Endometrial microvascular endothelial cells (primary cell): ENCODE measurements around the gene OR1D5. TPM values are rescaled to one million over a fixed set of nuclear protein-coding genes. Genes with fewer than 3 reads are reported as not detected.
"Not testable (repeated sequence)": the region's sequence is repeated elsewhere in the genome, so short reads cannot be mapped to it uniquely, and the experiment has no call there.

Experiments used
- in situ Hi-C: cut with HindIII; loops from 2 replicates; pipeline ENCODE4 v1.10.0; 2017; ENCODE audit warnings: low sequenced_read_pairs, low pct_unique_long_range_greater_than_20kb; ENCODE audit errors: inconsistent ontology term
- total RNA-seq: library from RNA; depleted of rRNA; stranded (reverse); fragments of >200 nt; gene quantifications from one replicate; pipeline ENCODE4 v1.2.3, GENCODE V29; 2015; ENCODE audit errors: inconsistent ontology term

Gene OR1D5
- total RNA-seq = not detected

GRCh38 chr17:3063507-3063906 lies at the start of gene OR1D5:
OR1D5 (minus strand) TSS chr17:3063607; CDS start chr17:3063607, 0 bp downstream.
- in situ Hi-C loops = not testable (repeated sequence)

GRCh38 chr17:3104322-3104721 lies 40.9 kb upstream of the OR1D5 start, which contains the start of gene OR1D2:
OR1D2 (minus strand) TSS chr17:3104422; CDS start chr17:3092996, 11,426 bp downstream.
- in situ Hi-C loops = no loop called here

GRCh38 chr17:3073850-3074249 lies 10.4 kb upstream of the OR1D5 start:
- in situ Hi-C loops = not testable (repeated sequence)

GRCh38 chr17:3065192-3065591 lies 1.8 kb upstream of the OR1D5 start:
- in situ Hi-C loops = not testable (repeated sequence)

- in situ Hi-C loops = not testable (repeated sequence)
Observed at GRCh38 chr17:3062824-3063377, 506 bp downstream of the OR1D5 start.

GRCh38 chr17:3054868-3055267 lies 8.5 kb downstream of the OR1D5 start:
- in situ Hi-C loops = not testable (repeated sequence)

- in situ Hi-C loops = no loop called here
Observed at GRCh38 chr17:3049705-3050295, 13.6 kb downstream of the OR1D5 start.

- in situ Hi-C loops = no loop called here
Observed at GRCh38 chr17:3048727-3049471, 14.5 kb downstream of the OR1D5 start.

GRCh38 chr17:3046753-3047152 lies 16.7 kb downstream of the OR1D5 start:
- in situ Hi-C loops = no loop called here

- in situ Hi-C loops = no loop called here
Observed at GRCh38 chr17:3043737-3044365, 19.6 kb downstream of the OR1D5 start.

GRCh38 chr17:3040882-3041281 lies 22.5 kb downstream of the OR1D5 start:
- in situ Hi-C loops = no loop called here

GRCh38 chr17:3039736-3040135 lies 23.7 kb downstream of the OR1D5 start:
- in situ Hi-C loops = no loop called here

GRCh38 chr17:3038941-3039340 lies 24.5 kb downstream of the OR1D5 start:
- in situ Hi-C loops = no loop called here

- in situ Hi-C loops = no loop called here
Observed at GRCh38 chr17:3037259-3037658, 26.1 kb downstream of the OR1D5 start.

GRCh38 chr17:3036800-3037199 lies 26.6 kb downstream of the OR1D5 start:
- in situ Hi-C loops = no loop called here

- in situ Hi-C loops = no loop called here
Observed at GRCh38 chr17:3035968-3036280, 27.5 kb downstream of the OR1D5 start.

GRCh38 chr17:3035256-3035967 lies 28.0 kb downstream of the OR1D5 start:
- in situ Hi-C loops = no loop called here

- in situ Hi-C loops = no loop called here
Observed at GRCh38 chr17:3034578-3034920, 28.9 kb downstream of the OR1D5 start.
